T-cell (primary cell): ENCODE results near the gene RASL11B. TPM values are rescaled to one million over a fixed set of nuclear protein-coding genes. Genes with fewer than 3 reads are reported as not detected.
"Not testable (repeated sequence)": the region's sequence is repeated elsewhere in the genome, so short reads cannot be mapped to it uniquely, and the experiment has no call there.

Source experiments
- ATAC-seq, 4 experiments: fragments of 200-7000 bp in 3 of 4; fragments of 150-1000 bp in 1 of 4; cut with Tn5 transposase; replicated peaks in 1 of 4; 1 replicate in 3 of 4; 2 replicates in 1 of 4; pipeline ENCODE4 v1.10.0; 2021; ENCODE audit warnings: moderate library complexity in 3 of 4, mild to moderate bottlenecking in 2 of 4, moderate number of reproducible peaks in 1 of 4
- CTCF ChIA-PET, 2 donors: fragments of 300-600 bp; sonication (Branson Sonifier 250); formaldehyde crosslinking; loops; one replicate each; lab custom pipeline; 2022; ENCODE audit warnings: antibody characterized with exemption in 2 of 2; lab: Charles Lee
- POLR2A ChIA-PET, 2 donors: fragments of 300-600 bp; sonication (Branson Sonifier 250); formaldehyde crosslinking; loops; one replicate each; lab custom pipeline; 2022; ENCODE audit warnings: antibody characterized with exemption in 2 of 2; lab: Charles Lee
- DNase-seq, 35 experiments: peaks; one replicate each; pipeline versions ENCODE4 v3.0.0 to v3.0.0-alpha.2; 2013 to 2023
- H3K27ac ChIP-seq: one replicate; pipeline ENCODE4 v1.5.1; 2013; ENCODE audit warnings: low read length
- H3K27me3 ChIP-seq, 2 experiments: replicated peaks in 1 of 2; 1 replicate in 1 of 2; 2 replicates in 1 of 2; pipeline versions ENCODE4 v1.6.1 to v1.7.0; 2013; ENCODE audit warnings: low read length in 1 of 2, mixed read lengths in 1 of 2; ENCODE audit not compliant: control insufficient read depth in 2 of 2, insufficient read depth in 2 of 2; ENCODE audit errors: extremely low read depth in 1 of 2
- H3K36me3 ChIP-seq, 2 donors: 1 replicate in 1 of 2; 2 replicates in 1 of 2; pipeline versions ENCODE4 v1.6.1 to v1.7.0; 2013; ENCODE audit warnings: low read length in 1 of 2; ENCODE audit not compliant: control insufficient read depth in 2 of 2, insufficient read depth in 1 of 2; ENCODE audit errors: extremely low read depth in 1 of 2
- H3K4me1 ChIP-seq, 2 experiments: 1 replicate in 1 of 2; 2 replicates in 1 of 2; pipeline versions ENCODE4 v1.6.1 to v1.7.0; 2013; ENCODE audit warnings: low read length in 2 of 2, mixed read lengths in 1 of 2; ENCODE audit not compliant: insufficient read depth in 2 of 2, control insufficient read depth in 1 of 2; ENCODE audit errors: extremely low read depth in 1 of 2
- H3K4me3 ChIP-seq, 2 donors: 1 replicate in 1 of 2; 2 replicates in 1 of 2; pipeline versions ENCODE4 v1.5.1 to v1.7.0; 2013; ENCODE audit warnings: mild to moderate bottlenecking in 2 of 2, low read length in 1 of 2, moderate library complexity in 1 of 2; ENCODE audit not compliant: control insufficient read depth in 1 of 2; ENCODE audit errors: extremely low read depth in 1 of 2
- H3K9me3 ChIP-seq: 2 replicates; pipeline ENCODE4 v1.7.0; 2013
- H3K27ac Mint-ChIP-seq, 2 donors: one replicate each; pipeline ENCODE4 v1.8.0; 2020 to 2021; ENCODE audit warnings: mild to moderate bottlenecking in 2 of 2, mixed read lengths in 2 of 2
- H3K27me3 Mint-ChIP-seq, 2 donors: one replicate each; pipeline ENCODE4 v1.8.0; 2021 to 2022; ENCODE audit warnings: mixed read lengths in 2 of 2
- H3K36me3 Mint-ChIP-seq: one replicate; pipeline ENCODE4 v1.8.0; 2021; ENCODE audit warnings: mixed read lengths
- H3K4me1 Mint-ChIP-seq, 3 donors: one replicate each; pipeline ENCODE4 v1.8.0; 2020 to 2022; ENCODE audit warnings: mixed read lengths in 3 of 3, mild to moderate bottlenecking in 1 of 3
- H3K4me3 Mint-ChIP-seq, 3 donors: one replicate each; pipeline ENCODE4 v1.8.0; 2020 to 2022; ENCODE audit warnings: mild to moderate bottlenecking in 3 of 3, mixed read lengths in 3 of 3, moderate library complexity in 3 of 3
- H3K9me3 Mint-ChIP-seq, 3 donors: one replicate each; pipeline ENCODE4 v1.8.0; 2020 to 2022; ENCODE audit warnings: mixed read lengths in 3 of 3
- WGBS: methylation state at CpG from one replicate; pipeline ENCODE4 v1.1.5; 2013; ENCODE audit warnings: missing lambda C conversion rate; ENCODE audit not compliant: insufficient coverage; 5-methylcytosine and 5-hydroxymethylcytosine counted together
- total RNA-seq, 35 experiments: library from RNA in 6 of 35; stranded (reverse) in 6 of 35; fragments of 120-200 nt in 1 of 35; gene quantifications; one replicate each; pipeline versions ENCODE4 v1.2.1 to v1.2.4 and lab custom pipeline; 2013 to 2026

Gene RASL11B
- total RNA-seq, 5 donors from 2014 or later (not counting 1 experiment from before 2014, with no cell fraction given) = 0.32 to 0.72 (median 0.39) TPM; not detected in 1

- WGBS = 54% methylated on average over 8 of the region's 12 CpGs
- ChIA-PET POLR2A (no interaction called here), CTCF (no interaction called here)
- peaks cover 17 to 30% (median 25%) of the 10 kb centered on the region in 3 donors for H3K4me1 Mint-ChIP-seq
- no peak overlapping the region for H3K4me3 ChIP-seq
- H3K36me3 Mint-ChIP-seq = no peaks in the 10 kb centered on the region
- no peaks in the 10 kb centered on the region for H3K27me3 ChIP-seq
- H3K27me3 Mint-ChIP-seq = no peaks in the 10 kb centered on the region
- H3K27ac ChIP-seq = no peak overlapping the region
- no peak overlapping the region for H3K4me3 Mint-ChIP-seq
- peak overlapping the region in 1 of 2 donors; percentile 65 for H3K27ac Mint-ChIP-seq
- no peaks in the 10 kb centered on the region for H3K9me3 Mint-ChIP-seq
- no peaks in the 10 kb centered on the region for H3K9me3 ChIP-seq
- peaks cover 5 to 10% of the 10 kb centered on the region in 2 experiments for H3K4me1 ChIP-seq
- ATAC-seq (peak in 1 of 4 experiments; percentile 73), DNase-seq (peak in 2 of 35 experiments; percentile 5 to 6)
- no peaks in the 10 kb centered on the region for H3K36me3 ChIP-seq
Measured at GRCh38 chr4:52824603-52825459, 37.3 kb upstream of the RASL11B start.

GRCh38 chr4:52825460-52826090 is 36.5 kb upstream of the RASL11B start:
- no CpG with 5 or more reads among the region's 3 CpGs for WGBS
- H3K9me3 Mint-ChIP-seq = no peaks in the 10 kb centered on the region
- H3K36me3 Mint-ChIP-seq = no peaks in the 10 kb centered on the region
- H3K27ac Mint-ChIP-seq = peak overlapping the region in 1 of 2 donors; percentile 65
- no peaks in the 10 kb centered on the region for H3K36me3 ChIP-seq
- no peaks in the 10 kb centered on the region for H3K27me3 ChIP-seq
- H3K27ac ChIP-seq = no peak overlapping the region
- CTCF ChIA-PET = no interaction called here
- peaks cover 5 to 10% of the 10 kb centered on the region in 2 experiments for H3K4me1 ChIP-seq
- H3K4me3 Mint-ChIP-seq = no peak overlapping the region
- no peaks in the 10 kb centered on the region for H3K27me3 Mint-ChIP-seq
- ATAC-seq (peak; percentile 27 to 67 (median 36)), DNase-seq (no peak)
- no peaks in the 10 kb centered on the region for H3K9me3 ChIP-seq
- POLR2A ChIA-PET = no interaction called here
- peaks cover 17 to 30% (median 25%) of the 10 kb centered on the region in 3 donors for H3K4me1 Mint-ChIP-seq
- H3K4me3 ChIP-seq = no peak overlapping the region

- H3K9me3 Mint-ChIP-seq = no peaks in the 10 kb centered on the region
- H3K27ac ChIP-seq = no peak overlapping the region
- H3K4me1 ChIP-seq = no peaks in the 10 kb centered on the region
- H3K9me3 ChIP-seq = no peaks in the 10 kb centered on the region
- no peaks in the 10 kb centered on the region for H3K4me1 Mint-ChIP-seq
- CTCF ChIA-PET = no interaction called here
- H3K27me3 ChIP-seq = no peaks in the 10 kb centered on the region
- no peaks in the 10 kb centered on the region for H3K36me3 Mint-ChIP-seq
- H3K27me3 Mint-ChIP-seq = peaks cover 13 to 14% of the 10 kb centered on the region in 2 donors
- H3K4me3 ChIP-seq = no peak overlapping the region
- no peak overlapping the region for H3K27ac Mint-ChIP-seq
- no peak for DNase-seq
- no peak overlapping the region for H3K4me3 Mint-ChIP-seq
- no peaks in the 10 kb centered on the region for H3K36me3 ChIP-seq
- WGBS = 60% methylated on average over 3 of the region's 3 CpGs
- ATAC-seq = no peak
- POLR2A ChIA-PET = no interaction called here
Measured at GRCh38 chr4:52833941-52834525, 28.1 kb upstream of the RASL11B start.

- H3K27ac ChIP-seq, H3K4me1 Mint-ChIP-seq, H3K36me3 ChIP-seq, H3K27ac Mint-ChIP-seq, H3K4me3 Mint-ChIP-seq, H3K4me1 ChIP-seq, H3K36me3 Mint-ChIP-seq, ATAC-seq, H3K9me3 Mint-ChIP-seq, H3K9me3 ChIP-seq, H3K27me3 ChIP-seq, DNase-seq, POLR2A ChIA-PET, H3K4me3 ChIP-seq, CTCF ChIA-PET: not testable (repeated sequence)
- WGBS = 43% methylated on average over 2 of the region's 8 CpGs
- peaks cover 13 to 18% of the 10 kb centered on the region in 2 donors for H3K27me3 Mint-ChIP-seq
Measured at GRCh38 chr4:52834641-52835456, 27.3 kb upstream of the RASL11B start.

GRCh38 chr4:52836120-52836519 is 26.0 kb upstream of the RASL11B start:
- Histone ChIP-seq H3K4me3 (no peak overlapping the region), H3K9me3 (no peaks in the 10 kb centered on the region), H3K36me3 (no peaks in the 10 kb centered on the region), H3K27me3 (no peaks in the 10 kb centered on the region), H3K27ac (no peak overlapping the region), H3K4me1 (no peaks in the 10 kb centered on the region)
- no peaks in the 10 kb centered on the region for H3K36me3 Mint-ChIP-seq
- WGBS = no CpG with 5 or more reads among the region's 3 CpGs
- POLR2A ChIA-PET = no interaction called here
- no peaks in the 10 kb centered on the region for H3K9me3 Mint-ChIP-seq
- no peak overlapping the region for H3K27ac Mint-ChIP-seq
- CTCF ChIA-PET = no interaction called here
- H3K27me3 Mint-ChIP-seq = peaks cover 13 to 18% of the 10 kb centered on the region in 2 donors
- ATAC-seq = no peak
- no peak for DNase-seq
- H3K4me3 Mint-ChIP-seq = no peak overlapping the region
- no peaks in the 10 kb centered on the region for H3K4me1 Mint-ChIP-seq

GRCh38 chr4:52836678-52837077 is 25.4 kb upstream of the RASL11B start:
- CTCF ChIA-PET = no interaction called here
- Mint-ChIP-seq H3K4me3 (no peak overlapping the region), H3K27ac (no peak overlapping the region), H3K36me3 (no peaks in the 10 kb centered on the region), H3K27me3 (peaks cover 13 to 18% of the 10 kb centered on the region in 2 donors), H3K9me3 (no peaks in the 10 kb centered on the region), H3K4me1 (no peaks in the 10 kb centered on the region)
- ATAC-seq = no peak
- H3K27me3 ChIP-seq = no peaks in the 10 kb centered on the region
- H3K27ac ChIP-seq = no peak overlapping the region
- 100% methylated on average over 2 of the region's 7 CpGs for WGBS
- DNase-seq = no peak
- H3K4me3 ChIP-seq = no peak overlapping the region
- POLR2A ChIA-PET = interaction anchor here in 1 of 2 donors (0.5 kb wide), 1 partner anchor 1967 kb away, joined by 4 read pairs; no protein-coding TSS in a partner anchor
- no peaks in the 10 kb centered on the region for H3K36me3 ChIP-seq
- no peaks in the 10 kb centered on the region for H3K9me3 ChIP-seq
- H3K4me1 ChIP-seq = no peaks in the 10 kb centered on the region
